NCI-H2227 treated with DMSO at 0.1 percent for 48 hours (cell line): ENCODE data around the gene TENT4A.
"Not testable (repeated sequence)": the region's sequence is repeated elsewhere in the genome, so short reads cannot be mapped to it uniquely, and the experiment has no call there.

Experiments
- DNase-seq: peaks from one replicate; lab custom pipeline; 2025; lab: John Stamatoyannopoulos, UW

Gene TENT4A

GRCh38 chr5:6713274-6714225 is at the start of gene TENT4A:
Gene TENT4A, plus strand, starts transcription at chr5:6713432. Its CDS starts 552 bp downstream, at chr5:6713984.
- no peak for DNase-seq

DNA sequence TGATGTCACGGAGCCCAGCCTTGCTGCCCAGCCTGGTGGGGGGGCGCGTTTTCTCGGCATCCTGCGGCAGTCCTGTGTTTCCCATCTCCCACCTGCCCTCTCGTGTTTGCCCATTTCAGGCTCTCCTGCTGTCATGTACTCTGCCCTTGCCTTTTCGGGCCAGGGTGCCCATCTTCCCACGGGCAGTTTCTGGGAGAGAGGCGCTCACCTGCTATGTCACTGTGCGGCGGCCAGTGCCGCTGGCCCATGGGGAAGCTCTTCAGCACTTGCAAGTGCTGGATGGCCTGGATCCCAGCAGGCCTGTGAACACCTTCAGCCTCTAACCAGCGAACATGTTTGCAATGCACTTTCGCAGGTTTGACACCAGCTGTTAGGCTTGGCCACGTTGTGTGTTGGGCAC is 46.5 kb upstream of the TENT4A start:
- no peak for DNase-seq

DNA sequence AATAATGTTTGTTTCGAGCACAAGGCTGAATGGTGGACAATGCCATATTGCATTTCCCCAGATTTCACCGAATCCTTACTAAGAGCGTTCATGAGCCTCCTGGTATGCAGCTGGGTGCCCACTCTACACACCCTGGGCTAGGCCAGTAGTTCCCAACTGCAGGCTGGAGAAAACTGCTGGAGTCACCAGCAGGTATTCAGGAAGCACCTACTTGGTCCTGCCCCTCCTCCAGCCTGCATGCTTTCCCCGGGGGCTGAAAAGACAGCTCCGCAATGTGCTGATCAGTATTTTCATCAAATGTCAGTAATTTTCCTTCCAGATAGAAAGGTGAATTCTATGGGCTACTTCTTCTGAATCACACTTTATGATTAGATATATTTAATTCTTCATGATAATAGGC is 45.6 kb upstream of the TENT4A start:
- DNase-seq: no peak

DNA sequence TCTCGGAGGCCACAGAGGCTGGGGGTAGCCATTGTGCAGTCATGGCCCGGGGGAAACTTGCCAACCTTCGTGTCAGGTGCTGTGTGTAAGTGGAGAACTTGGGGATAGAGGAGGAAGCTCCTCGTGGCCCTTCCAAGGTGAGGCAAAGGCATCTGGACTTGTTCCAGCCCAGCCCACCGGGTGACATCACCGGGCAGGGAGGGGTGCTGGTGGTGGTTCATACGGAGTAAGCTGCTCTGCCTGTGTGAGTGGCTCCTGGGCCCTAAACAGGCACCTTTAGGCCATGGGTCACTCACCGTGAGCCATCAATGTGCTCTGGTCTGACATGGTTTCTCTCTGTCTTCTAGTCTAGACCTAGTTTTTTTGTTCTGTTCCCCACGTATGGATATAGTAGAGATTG is 44.5 kb upstream of the TENT4A start:
- DNase-seq: not testable (repeated sequence)

GRCh38 chr5:6673031-6673430 is 40.2 kb upstream of the TENT4A start:
- no peak for DNase-seq

DNA sequence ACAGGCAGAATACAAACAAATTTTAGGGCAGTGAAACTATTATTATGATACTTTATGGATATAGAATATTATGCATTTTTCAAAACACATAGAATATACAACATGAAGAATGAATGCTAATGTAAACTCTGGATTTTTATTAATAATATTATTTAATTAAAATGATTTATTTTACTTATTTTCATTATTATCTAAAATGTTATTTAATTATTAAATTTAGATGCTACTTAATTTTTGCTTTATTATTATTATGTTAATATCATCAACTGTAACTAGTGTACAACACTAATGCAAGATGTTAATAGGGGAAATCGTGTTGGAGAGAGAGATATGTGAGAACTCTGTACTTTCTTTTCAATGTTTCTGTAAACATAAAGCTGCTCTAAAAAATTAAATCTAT is 39.3 kb upstream of the TENT4A start:
- DNase-seq: no peak

DNA sequence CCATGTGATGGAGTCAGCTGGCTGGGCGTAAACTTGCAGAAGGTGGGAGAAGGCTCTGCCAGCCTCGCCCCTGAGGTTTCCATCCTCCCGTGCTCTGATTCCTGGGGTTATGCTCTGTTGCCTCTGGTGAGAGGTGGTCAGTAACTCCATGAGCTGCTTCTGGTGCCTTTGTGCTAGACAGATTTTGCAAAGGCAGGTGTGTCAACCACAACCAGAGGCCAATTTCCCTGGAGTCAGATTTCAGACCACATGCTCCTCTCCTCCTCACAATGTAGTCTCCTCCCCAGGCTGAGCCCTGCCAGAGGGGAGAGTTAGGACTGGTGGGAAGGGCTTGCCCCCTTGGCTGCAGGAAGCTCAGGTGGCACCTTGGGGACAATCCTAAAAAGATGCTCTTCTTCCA is 38.8 kb upstream of the TENT4A start:
- DNase-seq: no peak

DNA sequence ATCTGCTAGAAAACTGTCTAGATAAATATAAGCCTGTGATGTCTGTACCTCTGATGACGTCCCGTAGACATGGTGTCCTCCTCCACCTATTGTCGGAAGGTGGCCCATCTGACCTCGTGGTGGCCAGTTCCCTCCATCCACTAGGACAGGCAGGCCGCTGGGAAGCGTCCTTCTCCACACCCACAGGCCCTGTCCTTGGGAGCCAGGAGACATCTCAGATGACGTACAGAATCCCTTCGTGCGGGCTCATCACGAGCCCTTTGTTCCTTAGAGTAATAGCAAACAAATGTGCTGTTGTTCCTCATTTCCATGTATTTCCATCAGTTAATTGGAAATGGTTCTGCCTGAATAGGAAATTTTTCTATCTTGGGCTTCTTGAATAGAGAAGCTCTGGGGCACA is 38.3 kb upstream of the TENT4A start:
- DNase-seq: no peak

DNA sequence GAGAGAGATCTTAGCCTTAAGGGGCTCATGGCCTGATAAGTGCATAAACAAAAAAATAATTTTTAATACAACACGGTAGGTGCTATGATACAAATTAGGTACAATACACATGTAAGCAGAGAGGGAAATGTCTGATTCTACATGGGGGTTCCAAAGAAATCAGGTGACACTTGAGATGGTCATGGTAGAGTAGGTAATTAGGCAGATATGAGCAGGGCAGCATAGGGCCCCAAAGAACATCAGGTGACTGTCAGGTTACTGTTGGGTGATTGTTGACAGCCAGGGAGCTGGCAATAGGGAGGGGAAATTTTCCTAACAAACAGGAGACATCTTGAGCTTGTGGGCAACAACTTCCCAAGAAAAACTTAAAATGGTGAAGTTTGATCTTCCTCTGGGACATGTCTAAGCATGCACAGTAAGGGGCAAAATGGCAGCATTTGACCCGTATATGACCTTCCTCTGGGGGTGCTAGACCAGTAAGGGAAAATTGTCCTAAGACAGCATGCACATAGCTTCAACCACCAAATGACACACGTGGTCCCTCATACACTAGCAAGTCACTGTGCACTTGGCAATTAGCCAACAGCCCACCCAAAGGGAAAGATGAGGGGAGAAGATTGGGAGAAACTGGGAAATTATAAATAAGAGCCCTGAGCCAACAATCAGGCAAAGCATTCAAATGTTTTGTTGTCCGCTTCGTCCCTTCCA is 37.3 kb upstream of the TENT4A start:
- no peak for DNase-seq

DNA sequence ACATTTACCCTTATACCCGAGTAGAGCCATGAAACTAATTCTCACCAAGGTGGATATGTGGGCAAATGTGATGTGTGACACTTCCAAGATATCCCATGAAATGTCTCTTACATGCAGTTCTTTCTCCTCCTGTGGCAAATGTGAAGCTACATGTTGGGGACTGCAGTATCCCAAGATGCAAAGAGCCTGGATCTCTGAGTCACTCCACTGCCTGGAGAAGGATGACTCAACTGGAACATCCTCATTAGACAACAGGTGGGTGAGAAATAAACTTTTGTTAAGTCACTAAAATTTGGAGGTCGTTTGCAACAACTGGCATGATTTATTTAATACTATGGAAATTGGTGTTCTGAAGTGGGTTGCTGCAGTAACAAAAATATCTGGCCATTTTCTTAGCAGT is 36.5 kb upstream of the TENT4A start:
- no peak for DNase-seq

DNA sequence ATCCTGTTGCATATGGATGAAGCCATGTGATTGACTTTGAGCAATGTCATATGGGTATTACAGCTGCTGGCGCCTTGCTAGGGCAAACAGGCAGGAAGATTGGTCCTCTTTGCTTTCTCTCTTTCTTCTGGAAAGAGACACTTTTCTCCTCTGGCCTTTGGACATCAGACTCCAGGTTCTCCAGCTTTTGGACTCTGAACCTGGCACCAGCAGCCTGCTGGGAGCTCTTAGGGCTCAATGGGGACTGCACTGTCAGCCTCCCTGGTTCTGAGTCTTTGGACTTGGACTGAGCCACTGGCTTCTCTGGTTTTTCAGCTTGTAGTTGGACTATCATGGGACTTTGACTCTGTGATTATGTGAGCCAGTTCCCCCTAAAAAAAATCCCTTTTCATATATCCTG is 34.8 kb upstream of the TENT4A start:
- DNase-seq: no peak

- DNase-seq: no peak
Measured at GRCh38 chr5:6680922-6681321, 32.3 kb upstream of the TENT4A start.

DNA sequence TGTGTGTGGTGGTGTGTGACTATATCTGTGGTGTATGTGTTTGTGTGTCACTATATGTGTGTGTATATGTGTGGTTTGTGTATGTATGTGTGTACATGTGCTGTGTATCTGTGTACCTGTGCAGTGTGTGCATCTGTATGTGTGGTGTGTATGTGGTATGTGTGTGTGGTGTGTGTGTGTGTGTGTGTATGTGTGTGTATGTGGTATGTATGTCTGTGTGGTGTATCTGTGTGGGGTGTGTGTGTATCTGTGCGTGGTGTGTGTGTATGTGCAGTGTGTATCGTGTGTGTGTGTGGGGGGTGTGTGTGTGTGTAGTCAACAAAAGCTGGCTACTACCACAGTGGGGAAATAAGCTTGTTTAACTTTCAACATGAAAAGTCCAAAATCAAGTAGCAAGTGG is 31.6 kb upstream of the TENT4A start:
- no peak for DNase-seq

DNA sequence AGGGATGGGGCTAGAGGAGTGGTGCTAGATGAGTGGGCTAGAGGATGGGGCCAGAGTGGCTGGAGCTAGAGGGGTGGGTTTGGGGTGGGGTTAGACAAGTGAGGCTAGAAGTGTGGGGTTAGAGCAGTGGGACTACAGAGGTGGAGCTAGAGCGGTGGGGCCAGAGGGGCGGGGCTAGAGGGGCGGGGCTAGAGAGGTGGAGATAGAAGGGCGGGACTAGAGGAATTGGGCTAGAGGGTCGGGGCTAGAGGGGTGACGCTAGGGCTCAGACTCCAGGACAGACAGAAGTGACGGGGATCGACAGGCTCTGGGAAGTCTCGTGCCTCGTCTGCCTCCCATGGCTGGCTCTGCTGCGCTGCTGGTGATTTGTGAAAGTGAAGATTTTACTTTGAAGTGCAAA is 31.0 kb upstream of the TENT4A start:
- DNase-seq: no peak

DNA sequence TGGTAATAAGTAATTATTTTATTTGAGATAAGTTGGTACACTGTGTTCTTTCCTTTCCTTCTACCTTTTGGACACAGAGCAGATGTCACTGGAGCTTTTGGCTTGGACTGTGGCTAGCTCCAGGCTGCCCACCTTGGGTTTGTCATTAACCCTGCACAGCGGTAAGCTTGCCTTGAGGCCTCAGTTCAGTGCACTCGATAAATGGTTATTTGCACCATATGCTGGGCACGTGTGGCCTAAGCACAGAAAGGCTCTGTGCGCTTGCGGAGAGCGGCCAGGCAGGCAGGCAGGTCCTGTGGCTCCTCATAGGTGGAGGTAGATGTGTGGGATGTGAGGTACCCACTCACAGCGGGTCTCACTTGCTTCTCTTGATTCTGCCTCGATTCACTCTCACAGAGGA is 30.0 kb upstream of the TENT4A start:
- DNase-seq: no peak

GRCh38 chr5:6684075-6684474 is 29.2 kb upstream of the TENT4A start:
- DNase-seq: no peak

DNA sequence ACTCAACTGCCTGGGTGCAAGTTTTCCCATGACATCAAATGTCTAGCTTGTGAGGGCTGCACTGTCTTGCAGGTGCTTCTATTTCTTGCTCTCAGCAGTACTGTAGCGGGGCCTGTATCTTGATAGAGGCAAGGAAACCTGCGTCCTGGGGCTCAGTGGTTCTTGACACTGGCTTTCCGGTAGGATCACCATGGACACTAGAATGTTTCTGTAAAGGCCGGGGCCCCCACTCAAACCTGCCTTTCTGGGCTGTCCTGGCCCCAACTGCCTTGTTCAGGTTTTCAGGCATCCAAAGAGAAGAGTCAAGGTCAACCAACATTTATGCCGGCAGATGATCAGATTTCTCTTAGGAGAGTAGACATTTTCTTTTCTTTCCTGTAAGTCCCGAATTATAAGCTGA is 26.7 kb upstream of the TENT4A start:
- no peak for DNase-seq

GRCh38 chr5:6686915-6687409 is 26.3 kb upstream of the TENT4A start:
- no peak for DNase-seq

GRCh38 chr5:6687505-6687904 is 25.7 kb upstream of the TENT4A start:
- DNase-seq: no peak

DNA sequence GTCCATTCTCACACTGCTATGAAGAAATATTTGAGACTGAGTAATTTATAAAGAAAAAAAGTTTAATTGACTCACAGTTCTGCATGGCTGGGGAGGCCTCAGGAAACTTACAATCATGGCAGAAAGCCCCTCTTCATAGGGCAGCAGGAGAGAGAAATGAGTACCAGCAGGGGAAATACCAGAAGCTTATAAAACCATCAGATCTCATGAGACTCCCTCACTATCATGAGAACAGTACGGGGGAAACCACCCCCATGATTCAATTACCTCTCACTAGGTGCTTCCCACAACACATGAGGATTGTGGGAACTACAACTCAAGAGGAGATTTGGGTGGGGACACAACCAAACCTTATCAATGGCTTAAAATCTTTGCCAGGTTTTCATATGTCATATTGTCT is 20.3 kb upstream of the TENT4A start:
- DNase-seq: no peak

DNA sequence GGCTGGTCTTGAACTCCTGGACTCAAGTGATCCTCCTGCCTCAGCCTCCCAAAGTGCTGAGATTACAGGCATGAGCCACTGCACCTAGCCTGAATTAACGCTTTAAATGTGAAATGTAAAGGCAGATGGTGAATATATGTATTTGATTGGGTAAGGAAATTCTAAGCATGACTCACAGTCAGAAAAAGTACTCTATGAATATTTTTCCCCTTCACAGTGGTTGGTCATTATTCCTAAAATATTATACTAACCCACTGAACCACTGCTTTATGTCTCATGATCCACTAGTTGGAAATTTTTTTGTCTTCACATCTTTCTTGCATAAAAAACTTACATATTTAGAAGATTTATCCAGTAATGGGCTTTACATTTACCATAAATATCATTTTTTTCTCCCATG is 14.5 kb upstream of the TENT4A start:
- no peak for DNase-seq

DNA sequence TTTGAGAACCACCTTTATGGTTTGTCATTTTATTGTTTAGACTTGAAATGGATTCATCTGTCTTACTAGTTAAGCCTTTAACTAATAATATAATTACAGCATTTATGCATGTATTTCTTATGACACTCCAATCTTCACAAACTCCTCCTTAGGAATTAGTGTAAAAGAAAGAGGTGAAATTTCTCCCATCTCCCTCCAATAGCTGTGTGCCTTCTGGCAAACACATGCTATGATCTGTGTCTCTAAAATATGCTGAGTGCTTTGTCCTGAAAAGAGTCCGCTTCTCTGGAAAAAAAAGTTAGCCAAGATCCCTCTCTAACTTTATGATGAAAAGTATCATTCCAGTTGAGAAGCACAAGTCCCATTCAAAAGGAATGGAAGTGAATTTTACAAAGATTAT is 13.9 kb upstream of the TENT4A start:
- DNase-seq: no peak

- no peak for DNase-seq
Measured at GRCh38 chr5:6700074-6700684, 13.1 kb upstream of the TENT4A start.
